ENCODE measurements around the gene CLEC14A. TPM values are rescaled to one million over a fixed set of nuclear protein-coding genes. Genes with fewer than 3 reads are reported as not detected.
A peak's percentile ranks its signal among the peaks of the same experiment; 100 is the strongest.

Gene CLEC14A
- polyA plus RNA-seq, 2 of the 4 experiments (the other 2 are of a cell fraction), result not detected

- FAIRE-seq, result no peak
- no peak overlapping the region for H3K4me2 ChIP-seq
- no peak for ATAC-seq
- H3K4me3 ChIP-seq, result no peak overlapping the region
- TF ChIP-seq BHLHE40 (IDR thresholded peaks at IDR 0.05; ENCODE audit: low read depth, low read length), result no peak
- no peak for TF ChIP-seq HOXB13 (CRISPR knock-in tag; IDR thresholded peaks at IDR 0.05; ENCODE audit: low read depth)
- no peak for TF ChIP-seq REST (IDR thresholded peaks at IDR 0.05)
- no peak for TF ChIP-seq ZSCAN20 (CRISPR knock-in tag; IDR thresholded peaks at IDR 0.05)
- TF ChIP-seq HES2 (IDR thresholded peaks at IDR 0.05), result no peak
- no peak for TF ChIP-seq E2F6 (IDR thresholded peaks at IDR 0.05; ENCODE audit: borderline replicate concordance, low read depth)
- TF ChIP-seq HOXA7 (CRISPR knock-in tag; IDR thresholded peaks at IDR 0.05), result no peak
- no peak for TF ChIP-seq CBX2 (IDR thresholded peaks at IDR 0.05; ENCODE audit: borderline replicate concordance, low read depth)
- TF ChIP-seq HOXB5 (CRISPR knock-in tag; IDR thresholded peaks at IDR 0.05), result no peak
- TF ChIP-seq FOSB (CRISPR knock-in tag; IDR thresholded peaks at IDR 0.05), result no peak
- no peak for TF ChIP-seq RAD21 (conservative IDR thresholded peaks at IDR 0.05 in 1 of 2, IDR thresholded peaks at IDR 0.05 in 1 of 2)
- TF ChIP-seq GATA3 (IDR thresholded peaks at IDR 0.05; ENCODE audit: borderline replicate concordance), result no peak
- no peak for TF ChIP-seq KDM1A (IDR thresholded peaks at IDR 0.05; ENCODE audit: low read depth)
- 17% methylated on average over 2 of the region's 2 CpGs for WGBS (ENCODE audit: missing lambda C conversion rate)
- ChIA-PET POLR2A (no interaction called here), CTCF (no interaction called here)
- no peaks in the 10 kb centered on the region for H3K9me3 ChIP-seq
- H3K27ac ChIP-seq, result no peak overlapping the region
- H3K4me1 ChIP-seq, result no peaks in the 10 kb centered on the region
- DNase-seq (ENCODE audit: low read depth in 1 of 2, low spot score in 1 of 2), result no peak
Measured at GRCh38 chr14:38213001-38213400, 42.9 kb downstream of the CLEC14A start.

GRCh38 chr14:38212111-38212510, 43.8 kb downstream of the CLEC14A start:
- FAIRE-seq (no peak), DNase-seq (ENCODE audit: low read depth in 1 of 2, low spot score in 1 of 2) (no peak), ATAC-seq (no peak)
- H3K4me2 ChIP-seq, result no peak overlapping the region
- TF ChIP-seq CEBPB (IDR thresholded peaks at IDR 0.05) (no peak), CBX2 (IDR thresholded peaks at IDR 0.05; ENCODE audit: borderline replicate concordance, low read depth) (no peak), PBX3 (IDR thresholded peaks at IDR 0.05) (no peak), POLR2AphosphoS2 (conservative IDR thresholded peaks at IDR 0.05; ENCODE audit: low read length) (no peak), NPAS2 (CRISPR knock-in tag; IDR thresholded peaks at IDR 0.05; ENCODE audit: borderline replicate concordance) (no peak)
- POLR2A ChIA-PET, result no interaction called here
- H3K4me3 ChIP-seq, result no peak overlapping the region
- no peaks in the 10 kb centered on the region for H3K4me1 ChIP-seq
- no peak overlapping the region for H3K27ac ChIP-seq
- CTCF ChIA-PET, result no interaction called here
- no peaks in the 10 kb centered on the region for H3K9me3 ChIP-seq

GRCh38 chr14:38211255-38211735, 44.6 kb downstream of the CLEC14A start:
- no peak overlapping the region for H3K27ac ChIP-seq
- no peak overlapping the region for H3K4me3 ChIP-seq
- WGBS (ENCODE audit: missing lambda C conversion rate), result 8% methylated on average over 22 of the region's 34 CpGs
- ChIA-PET CTCF (no interaction called here), POLR2A (no interaction called here)
- no peaks in the 10 kb centered on the region for H3K4me1 ChIP-seq
- ATAC-seq (peak in 1 of 2 experiments; percentile 34; a peak in 3 of 6 replicates), DNase-seq (ENCODE audit: low read depth in 1 of 2, low spot score in 1 of 2) (no peak), FAIRE-seq (no peak)
- H3K4me2 ChIP-seq, result 0 out of 3 replicates have a peak overlapping the region, but pooled peaks have one; percentile 30
- TF ChIP-seq NPAS2 (CRISPR knock-in tag; IDR thresholded peaks at IDR 0.05; ENCODE audit: borderline replicate concordance), result no peak
- no peak for TF ChIP-seq CBX2 (IDR thresholded peaks at IDR 0.05; ENCODE audit: borderline replicate concordance, low read depth)
- no peak for TF ChIP-seq RCOR1 (IDR thresholded peaks at IDR 0.05; ENCODE audit: low read depth, low read length)
- TF ChIP-seq ELK1 (IDR thresholded peaks at IDR 0.05; ENCODE audit: low read depth, low read length), result no peak
- no peak for TF ChIP-seq JUN (IDR thresholded peaks at IDR 0.05)
- no peak for TF ChIP-seq MAX (IDR thresholded peaks at IDR 0.05)
- no peak for TF ChIP-seq HOXA7 (CRISPR knock-in tag; IDR thresholded peaks at IDR 0.05)
- no peak for TF ChIP-seq POLR2AphosphoS2 (conservative IDR thresholded peaks at IDR 0.05; ENCODE audit: low read length)
- no peak for TF ChIP-seq NFE2L2 (conservative IDR thresholded peaks at IDR 0.05; ENCODE audit: low read length)
- no peak for TF ChIP-seq SREBF2 (IDR thresholded peaks at IDR 0.05)
- 0 out of 3 replicates have a peak, but pooled peaks cover 4% of the 10 kb centered on the region for H3K9me3 ChIP-seq

Data from A549 (cell line).